22Rv1 (cell line): ENCODE measurements around the gene GMPPB.

Experiments used
- CTCF ChIP-seq: fragments of 450-650 bp; IDR thresholded peaks from 2 replicates; pipeline ENCODE4 v1.5.1; 2017; ENCODE audit warnings: mild to moderate bottlenecking
- ZFX ChIP-seq: fragments of 450-650 bp; IDR thresholded peaks from 2 replicates; pipeline ENCODE4 v1.6.1; 2017; ENCODE audit warnings: antibody characterized with exemption, borderline replicate concordance

- TF ChIP-seq CTCF (no peak), ZFX (no peak)
Observed at GRCh38 chr3:49729966-49730609, 6.3 kb upstream of the GMPPB start.
